ENCODE measurements around the gene CD300A. TPM values are rescaled to one million over a fixed set of nuclear protein-coding genes. Genes with fewer than 3 reads are reported as not detected.

The CD300A gene
- polyA plus RNA-seq, 2 donors: 1.3 to 1.6 TPM

GRCh38 chr17:74429604-74430384 lies 36.6 kb upstream of the CD300A start:
- Histone ChIP-seq H3K4me1 (ENCODE audit: control insufficient read depth in 2 of 2, insufficient read depth in 2 of 2, low read length in 1 of 2) (peaks cover 10 to 23% of the 10 kb centered on the region in 2 donors), H3K4me3 (ENCODE audit: low read depth in 1 of 2, low read length in 2 of 2) (peak overlapping the region; percentile 20 to 55)
- WGBS, 2 donors: 59% methylated on average over 19 of the region's 19 CpGs

DNA sequence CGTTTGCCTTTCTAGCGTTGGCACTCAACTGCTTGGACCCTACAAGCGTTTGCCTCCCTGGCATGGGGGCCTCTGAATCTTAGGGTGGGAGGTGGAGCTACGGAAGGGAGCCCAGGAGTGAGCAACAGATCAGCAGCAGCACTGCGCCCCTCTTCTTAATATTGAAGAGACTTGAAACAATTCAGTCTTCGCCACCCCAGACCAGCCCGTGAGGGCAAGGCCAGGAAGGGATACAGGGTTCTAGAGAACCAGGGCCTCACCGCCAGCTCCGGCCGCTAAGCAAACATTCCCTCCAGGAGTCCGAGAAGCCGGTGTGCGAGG lies 36.1 kb upstream of the CD300A start:
- Histone ChIP-seq H3K9me3 (ENCODE audit: control insufficient read depth in 2 of 2, insufficient read depth in 1 of 2, low read depth in 1 of 2, low read length in 1 of 2) (no peaks in the 10 kb centered on the region), H3K27me3 (ENCODE audit: control insufficient read depth in 1 of 2, insufficient read depth in 2 of 2, low read length in 2 of 2) (no peaks in the 10 kb centered on the region), H3K4me3 (ENCODE audit: low read depth in 1 of 2, low read length in 2 of 2) (peak overlapping the region; percentile 20 to 55), H3K36me3 (ENCODE audit: control insufficient read depth in 2 of 2, insufficient read depth in 2 of 2, low read length in 1 of 2) (no peaks in the 10 kb centered on the region), H3K27ac (ENCODE audit: low read depth in 2 of 2, low read length in 1 of 2) (peak overlapping the region; percentile 90), H3K4me1 (ENCODE audit: control insufficient read depth in 2 of 2, insufficient read depth in 2 of 2, low read length in 1 of 2) (peaks cover 10 to 23% of the 10 kb centered on the region in 2 donors)
- WGBS, 2 donors: 18 to 19% methylated on average over 13 of the region's 13 CpGs

More at GRCh38 chr17:74429604-74430384, 36.6 kb upstream of the CD300A start:
- H3K36me3 ChIP-seq (ENCODE audit: control insufficient read depth in 2 of 2, insufficient read depth in 2 of 2, low read length in 1 of 2): no peaks in the 10 kb centered on the region
- no peaks in the 10 kb centered on the region for H3K27me3 ChIP-seq (ENCODE audit: control insufficient read depth in 1 of 2, insufficient read depth in 2 of 2, low read length in 2 of 2)
- H3K27ac ChIP-seq (ENCODE audit: low read depth in 2 of 2, low read length in 1 of 2): peak overlapping the region; percentile 90
- H3K9me3 ChIP-seq (ENCODE audit: control insufficient read depth in 2 of 2, insufficient read depth in 1 of 2, low read depth in 1 of 2, low read length in 1 of 2): no peaks in the 10 kb centered on the region

DNA sequence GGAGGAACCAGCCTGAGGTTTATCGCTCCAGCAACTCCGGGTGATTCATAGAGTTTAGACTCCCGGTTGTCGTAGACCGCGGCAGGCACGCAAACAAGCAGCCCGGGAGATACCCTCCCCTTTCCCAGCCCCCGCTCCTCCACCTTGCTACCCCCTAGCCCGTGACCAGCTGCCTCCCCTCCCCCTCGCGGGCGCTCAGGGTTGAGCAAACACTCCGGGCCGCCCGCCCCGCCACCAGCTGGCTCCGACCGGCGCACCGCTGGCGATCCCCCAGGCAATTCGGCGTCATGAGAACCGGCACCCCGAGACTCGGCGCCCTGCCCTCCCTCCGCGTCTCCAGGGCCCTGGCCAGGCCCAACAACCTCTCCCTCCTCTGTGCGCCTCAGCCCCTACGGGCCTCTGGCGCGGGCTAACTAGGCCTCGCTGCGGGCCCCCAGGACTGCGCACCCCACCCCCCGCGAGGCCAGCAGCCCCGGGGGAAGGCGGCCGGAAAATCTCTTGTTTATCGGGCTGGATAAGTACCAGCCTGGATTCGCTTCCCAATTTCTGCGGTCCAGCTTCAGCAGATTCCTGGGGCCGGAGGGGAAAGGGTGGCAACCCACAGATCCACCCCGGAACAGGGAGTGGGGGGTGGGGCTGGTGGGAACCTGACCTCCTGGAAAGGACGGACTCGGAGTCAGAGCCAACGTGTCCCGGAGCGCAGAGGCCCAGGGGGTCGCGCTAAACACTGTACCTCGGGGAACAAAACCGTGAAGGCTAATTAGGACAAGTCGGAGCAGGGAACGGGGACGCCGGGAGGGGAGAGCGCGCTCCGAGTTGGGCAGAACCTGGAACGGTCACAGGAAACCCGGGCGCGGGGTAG lies 35.5 kb upstream of the CD300A start:
- Histone ChIP-seq H3K9me3 (ENCODE audit: control insufficient read depth in 2 of 2, insufficient read depth in 1 of 2, low read depth in 1 of 2, low read length in 1 of 2) (no peaks in the 10 kb centered on the region), H3K27ac (ENCODE audit: low read depth in 2 of 2, low read length in 1 of 2) (peak overlapping the region; percentile 90), H3K4me1 (ENCODE audit: control insufficient read depth in 2 of 2, insufficient read depth in 2 of 2, low read length in 1 of 2) (peaks cover 10 to 23% of the 10 kb centered on the region in 2 donors), H3K27me3 (ENCODE audit: control insufficient read depth in 1 of 2, insufficient read depth in 2 of 2, low read length in 2 of 2) (no peaks in the 10 kb centered on the region), H3K36me3 (ENCODE audit: control insufficient read depth in 2 of 2, insufficient read depth in 2 of 2, low read length in 1 of 2) (no peaks in the 10 kb centered on the region), H3K4me3 (ENCODE audit: low read depth in 1 of 2, low read length in 2 of 2) (peak overlapping the region; percentile 48 to 55)
- WGBS, 2 donors: 2% methylated on average over 51 to 67 of the region's 67 CpGs

DNA sequence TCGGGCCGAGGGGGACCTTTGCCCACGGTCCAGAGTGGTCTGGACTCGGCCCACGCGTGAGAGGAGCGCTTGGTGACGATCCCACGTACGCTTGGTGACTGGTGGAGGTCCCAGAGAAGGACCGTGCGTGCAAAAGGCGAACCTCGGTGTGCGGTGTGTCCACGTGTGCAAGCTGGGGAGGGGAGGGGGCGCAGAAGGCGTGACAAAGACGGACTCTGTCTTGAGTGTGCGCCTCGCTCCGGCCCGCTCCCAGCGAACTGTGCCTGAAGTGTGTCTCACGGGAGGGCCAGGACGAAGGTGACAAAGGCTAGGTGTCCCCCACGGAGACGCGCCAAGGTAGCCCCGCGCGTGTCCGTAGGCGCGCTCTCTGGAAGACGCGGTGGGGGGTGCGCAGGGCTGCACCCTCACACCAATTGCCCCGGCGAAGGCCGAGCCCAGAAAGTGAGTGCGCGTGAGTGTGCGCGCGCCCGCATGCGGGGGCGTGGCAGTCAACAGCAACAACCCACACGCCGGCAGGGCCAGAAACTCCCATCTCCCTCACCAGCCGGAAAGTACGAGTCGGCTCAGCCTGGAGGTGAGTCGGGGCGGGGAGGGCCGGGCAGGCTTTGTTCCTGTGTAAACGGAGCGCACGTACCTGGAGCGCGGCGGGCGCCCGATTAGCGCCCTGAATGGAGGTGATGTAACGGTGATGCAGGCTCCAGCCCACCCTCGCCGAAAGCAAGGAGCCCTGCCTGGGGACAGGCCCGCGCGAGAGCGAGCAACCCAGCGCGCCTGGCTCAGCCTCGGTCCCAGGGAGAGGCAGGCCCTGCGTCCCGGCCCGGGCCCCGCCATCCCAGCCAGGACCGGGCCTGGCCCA lies 34.6 kb upstream of the CD300A start, which contains the start of gene GPRC5C:
GPRC5C (plus strand) TSS at position 521 of the 856 bp plus-strand sequence. CDS start 7,689 bp downstream, outside the sequence.
- Histone ChIP-seq H3K27me3 (ENCODE audit: control insufficient read depth in 1 of 2, insufficient read depth in 2 of 2, low read length in 2 of 2) (no peaks in the 10 kb centered on the region), H3K4me1 (ENCODE audit: control insufficient read depth in 2 of 2, insufficient read depth in 2 of 2, low read length in 1 of 2) (peaks cover 10 to 18% of the 10 kb centered on the region in 2 donors)
- WGBS, 2 donors: 1% methylated on average over 79 to 81 of the region's 81 CpGs

GRCh38 chr17:74432424-74432690 lies 34.1 kb upstream of the CD300A start:
- Histone ChIP-seq H3K27me3 (ENCODE audit: control insufficient read depth in 1 of 2, insufficient read depth in 2 of 2, low read length in 2 of 2) (no peaks in the 10 kb centered on the region), H3K9me3 (ENCODE audit: control insufficient read depth in 2 of 2, insufficient read depth in 1 of 2, low read depth in 1 of 2, low read length in 1 of 2) (no peaks in the 10 kb centered on the region), H3K4me3 (ENCODE audit: low read depth in 1 of 2, low read length in 2 of 2) (peak overlapping the region; percentile 48 to 55), H3K36me3 (ENCODE audit: control insufficient read depth in 2 of 2, insufficient read depth in 2 of 2, low read length in 1 of 2) (no peaks in the 10 kb centered on the region), H3K27ac (ENCODE audit: low read depth in 2 of 2, low read length in 1 of 2) (peak overlapping the region; percentile 27 to 90), H3K4me1 (ENCODE audit: control insufficient read depth in 2 of 2, insufficient read depth in 2 of 2, low read length in 1 of 2) (peaks cover 10 to 14% of the 10 kb centered on the region in 2 donors)
- WGBS, 2 donors: 0 to 2% methylated on average over 27 to 33 of the region's 33 CpGs

More for the DNA sequence above, 34.6 kb upstream of the CD300A start, which contains the start of gene GPRC5C:
- Histone ChIP-seq H3K36me3 (ENCODE audit: control insufficient read depth in 2 of 2, insufficient read depth in 2 of 2, low read length in 1 of 2) (no peaks in the 10 kb centered on the region), H3K9me3 (ENCODE audit: control insufficient read depth in 2 of 2, insufficient read depth in 1 of 2, low read depth in 1 of 2, low read length in 1 of 2) (no peaks in the 10 kb centered on the region), H3K27ac (ENCODE audit: low read depth in 2 of 2, low read length in 1 of 2) (peak within 1 kb of the TSS; percentile 90), H3K4me3 (ENCODE audit: low read depth in 1 of 2, low read length in 2 of 2) (peak within 1 kb of the TSS; percentile 48 to 55)

DNA sequence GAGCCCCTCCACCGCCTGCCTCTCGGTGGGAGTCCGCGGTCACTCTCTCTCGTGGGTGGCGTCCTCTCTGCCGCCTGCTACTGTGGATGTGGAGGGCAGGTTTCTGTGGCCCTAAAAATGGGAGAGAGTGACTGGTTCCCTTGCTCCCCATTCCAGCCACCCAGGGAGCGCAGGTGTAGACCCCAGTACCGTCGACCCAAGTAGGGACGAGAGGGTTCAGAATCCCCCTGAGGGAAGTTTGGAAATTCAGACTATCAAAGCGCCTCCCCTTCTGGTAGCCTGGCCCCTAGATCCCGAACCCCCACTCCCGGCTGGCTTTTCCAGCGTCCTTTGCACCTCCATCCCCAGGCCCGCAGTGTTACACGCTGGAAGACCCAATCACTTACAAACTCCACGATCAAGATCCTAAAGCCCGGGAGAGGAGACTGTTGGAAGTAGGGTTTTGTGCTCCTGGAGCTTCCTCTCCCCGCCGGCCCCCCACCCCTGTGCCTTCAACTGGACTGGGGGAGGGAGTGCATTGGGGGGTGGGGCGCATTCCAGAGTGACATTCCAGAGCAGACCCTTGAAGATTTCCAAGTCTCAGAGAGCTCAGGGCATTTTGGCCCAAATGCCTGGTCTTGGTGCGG lies 33.6 kb upstream of the CD300A start:
- Histone ChIP-seq H3K4me3 (ENCODE audit: low read depth in 1 of 2, low read length in 2 of 2) (peak overlapping the region; percentile 48 to 55), H3K27ac (ENCODE audit: low read depth in 2 of 2, low read length in 1 of 2) (peak overlapping the region in 1 of 2 donors; percentile 23), H3K4me1 (ENCODE audit: control insufficient read depth in 2 of 2, insufficient read depth in 2 of 2, low read length in 1 of 2) (peaks cover 10 to 14% of the 10 kb centered on the region in 2 donors), H3K9me3 (ENCODE audit: control insufficient read depth in 2 of 2, insufficient read depth in 1 of 2, low read depth in 1 of 2, low read length in 1 of 2) (no peaks in the 10 kb centered on the region), H3K36me3 (ENCODE audit: control insufficient read depth in 2 of 2, insufficient read depth in 2 of 2, low read length in 1 of 2) (no peaks in the 10 kb centered on the region), H3K27me3 (ENCODE audit: control insufficient read depth in 1 of 2, insufficient read depth in 2 of 2, low read length in 2 of 2) (no peaks in the 10 kb centered on the region)
- WGBS, 2 donors: 12 to 19% methylated on average over 23 of the region's 23 CpGs

DNA sequence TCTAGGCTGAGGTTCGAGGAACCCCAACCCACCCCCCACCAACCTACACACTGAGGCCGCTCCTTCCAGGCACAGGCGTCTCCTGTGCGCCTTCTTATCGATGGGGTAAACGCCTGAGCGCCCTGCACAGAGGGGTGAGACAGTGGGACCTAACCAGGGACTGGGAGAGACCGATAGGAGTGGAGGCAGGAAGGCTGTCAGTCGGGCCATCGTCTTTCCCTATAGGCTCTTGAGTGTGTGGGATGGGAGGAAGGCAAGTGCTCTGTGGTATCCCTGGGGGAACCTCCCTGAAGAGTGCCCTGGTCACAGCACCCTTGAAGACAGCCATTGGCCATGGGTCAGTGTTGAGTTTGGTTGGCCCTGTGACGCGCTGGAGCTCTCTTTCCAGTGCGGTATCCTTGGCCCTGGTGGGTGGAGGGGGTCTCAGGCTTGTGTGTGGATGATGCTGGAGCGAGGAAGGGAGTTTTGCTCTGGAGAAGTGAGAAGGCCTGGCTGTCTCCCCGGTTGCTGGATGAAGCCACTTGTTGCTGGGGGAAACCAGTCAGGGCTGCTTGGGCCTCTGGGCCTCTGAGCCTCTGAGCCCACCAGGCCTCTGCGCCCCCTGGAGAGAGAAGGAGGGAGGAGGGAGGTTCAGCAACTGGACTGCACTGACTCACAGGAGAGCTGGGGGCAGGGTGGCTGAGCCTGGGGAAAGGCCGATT lies 32.9 kb upstream of the CD300A start:
- H3K27me3 ChIP-seq (ENCODE audit: control insufficient read depth in 1 of 2, insufficient read depth in 2 of 2, low read length in 2 of 2): no peaks in the 10 kb centered on the region
- H3K4me1 ChIP-seq (ENCODE audit: control insufficient read depth in 2 of 2, insufficient read depth in 2 of 2, low read length in 1 of 2): peaks cover 10 to 14% of the 10 kb centered on the region in 2 donors
- no peaks in the 10 kb centered on the region for H3K9me3 ChIP-seq (ENCODE audit: control insufficient read depth in 2 of 2, insufficient read depth in 1 of 2, low read depth in 1 of 2, low read length in 1 of 2)
- 61 to 68% methylated on average over 17 of the region's 17 CpGs for WGBS, 2 donors
- no peaks in the 10 kb centered on the region for H3K36me3 ChIP-seq (ENCODE audit: control insufficient read depth in 2 of 2, insufficient read depth in 2 of 2, low read length in 1 of 2)
- H3K4me3 ChIP-seq (ENCODE audit: low read depth in 1 of 2, low read length in 2 of 2): no peak overlapping the region
- no peak overlapping the region for H3K27ac ChIP-seq (ENCODE audit: low read depth in 2 of 2, low read length in 1 of 2)

GRCh38 chr17:74435775-74436359 lies 30.6 kb upstream of the CD300A start:
- Histone ChIP-seq H3K36me3 (ENCODE audit: control insufficient read depth in 2 of 2, insufficient read depth in 2 of 2, low read length in 1 of 2) (peaks cover 0 to 5% of the 10 kb centered on the region in 2 donors), H3K27ac (ENCODE audit: low read depth in 2 of 2, low read length in 1 of 2) (no peak overlapping the region), H3K4me1 (ENCODE audit: control insufficient read depth in 2 of 2, insufficient read depth in 2 of 2, low read length in 1 of 2) (peaks cover 4 to 12% of the 10 kb centered on the region in 2 donors), H3K27me3 (ENCODE audit: control insufficient read depth in 1 of 2, insufficient read depth in 2 of 2, low read length in 2 of 2) (no peaks in the 10 kb centered on the region), H3K9me3 (ENCODE audit: control insufficient read depth in 2 of 2, insufficient read depth in 1 of 2, low read depth in 1 of 2, low read length in 1 of 2) (no peaks in the 10 kb centered on the region), H3K4me3 (ENCODE audit: low read depth in 1 of 2, low read length in 2 of 2) (no peak overlapping the region)
- 68 to 78% methylated on average over 5 of the region's 5 CpGs for WGBS, 2 donors

All from esophagus (tissue), 2 donors.